Hematopoietic multipotent progenitor cell treated with erythropoietin and hydrocortisone succinate and interleukin-3 and kit ligand, for 17 days (in vitro differentiated cells): ENCODE results near the gene SCUBE1.

Source experiments
- DNase-seq: peaks from one replicate; pipeline ENCODE4 v3.0.0-alpha.2; 2015; ENCODE audit warnings: low spot score

The SCUBE1 gene

DNA sequence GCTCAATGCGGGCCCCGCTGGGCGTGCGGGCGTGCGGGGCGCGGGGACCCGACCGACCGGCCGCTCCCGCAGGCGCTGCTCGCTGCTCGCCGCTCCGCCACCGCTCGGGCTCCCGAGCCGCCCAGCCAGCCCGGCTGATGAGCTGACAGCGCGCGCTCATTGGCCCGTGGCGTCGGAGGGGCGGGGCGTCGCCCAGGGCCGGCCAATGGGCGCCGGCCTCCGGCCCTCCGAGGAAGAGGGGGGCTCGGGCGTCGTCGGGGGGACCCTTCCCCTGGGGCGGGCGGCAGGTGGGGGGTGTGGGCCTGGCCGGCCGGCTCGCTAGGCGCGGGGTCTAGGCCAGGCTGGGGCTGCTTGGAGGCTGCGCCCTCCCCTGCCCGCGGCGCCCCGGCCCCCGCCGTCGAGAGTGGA, at the start of gene SCUBE1:
Gene SCUBE1, minus strand, starts transcription at position 111 of the 408 bp plus-strand sequence. CDS start 111 bp downstream, outside the sequence.
- no peak for DNase-seq

DNA sequence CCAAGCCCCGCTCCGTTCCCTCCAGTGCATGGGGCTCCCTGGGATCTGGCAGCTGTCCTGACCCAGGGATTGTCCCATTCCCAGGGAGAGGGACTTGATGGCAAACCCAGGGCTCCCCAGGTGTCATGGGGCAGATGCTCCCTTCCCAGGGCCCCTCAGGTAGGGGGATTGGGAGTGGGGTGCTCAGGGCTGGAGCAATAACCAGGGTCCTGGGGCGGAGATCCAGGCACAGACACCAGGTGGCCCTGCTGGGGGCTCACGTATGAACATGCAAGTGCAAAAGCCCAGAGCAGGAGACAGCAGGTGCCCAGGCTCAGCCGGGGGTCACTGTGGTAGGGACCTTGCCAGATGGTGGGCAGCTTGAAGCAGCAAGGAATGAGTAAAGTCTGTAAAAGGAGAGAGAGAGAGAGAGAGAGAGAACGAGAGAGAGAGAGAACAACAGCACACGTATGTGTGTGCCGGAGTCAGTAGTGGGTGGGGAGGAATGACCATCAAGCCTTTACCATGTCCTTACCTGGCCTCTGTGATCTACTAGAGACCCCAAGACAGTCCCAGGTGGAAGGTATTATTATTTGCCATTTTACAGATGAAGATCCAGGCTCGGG, 49.3 kb upstream of the SCUBE1 start:
- no peak for DNase-seq

DNA sequence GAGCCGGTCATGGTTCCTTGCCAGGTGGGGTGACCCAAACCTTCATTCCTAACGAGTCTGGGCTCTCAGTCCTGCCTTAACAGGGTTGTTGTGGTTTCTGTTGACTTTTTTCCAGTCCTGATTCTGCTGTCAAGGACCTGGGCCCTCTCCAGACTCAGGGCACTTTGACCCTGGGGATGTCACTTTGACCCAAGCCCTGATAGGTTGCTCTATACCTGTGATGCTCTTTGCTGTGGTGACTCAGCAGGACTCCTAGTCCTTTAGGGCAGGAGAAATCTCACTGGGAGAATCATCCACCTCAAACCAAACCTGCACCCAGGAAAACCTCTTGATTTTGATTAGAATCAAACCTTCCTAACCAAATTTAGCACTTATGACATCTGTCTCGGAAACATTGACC, 48.1 kb upstream of the SCUBE1 start:
- no peak for DNase-seq

DNA sequence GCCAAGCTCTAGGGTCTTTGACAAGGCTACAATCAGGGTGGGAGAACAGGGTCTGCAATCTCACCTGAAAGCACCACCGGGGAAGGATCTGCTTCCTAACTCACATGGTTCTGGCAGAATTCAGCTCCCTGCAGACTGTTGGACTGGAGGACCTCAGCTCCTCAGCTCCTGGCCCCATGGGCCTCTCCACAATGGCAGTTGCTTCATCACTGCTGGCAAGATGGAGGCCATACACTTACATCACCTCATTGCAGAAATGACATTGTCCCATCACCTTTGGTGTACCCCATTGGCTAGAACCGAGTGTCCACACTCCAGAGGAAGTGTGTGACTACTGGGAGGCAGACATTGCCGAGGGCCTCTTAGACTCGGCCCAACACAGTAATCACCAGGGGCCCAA, 47.7 kb upstream of the SCUBE1 start:
- DNase-seq: no peak

DNA sequence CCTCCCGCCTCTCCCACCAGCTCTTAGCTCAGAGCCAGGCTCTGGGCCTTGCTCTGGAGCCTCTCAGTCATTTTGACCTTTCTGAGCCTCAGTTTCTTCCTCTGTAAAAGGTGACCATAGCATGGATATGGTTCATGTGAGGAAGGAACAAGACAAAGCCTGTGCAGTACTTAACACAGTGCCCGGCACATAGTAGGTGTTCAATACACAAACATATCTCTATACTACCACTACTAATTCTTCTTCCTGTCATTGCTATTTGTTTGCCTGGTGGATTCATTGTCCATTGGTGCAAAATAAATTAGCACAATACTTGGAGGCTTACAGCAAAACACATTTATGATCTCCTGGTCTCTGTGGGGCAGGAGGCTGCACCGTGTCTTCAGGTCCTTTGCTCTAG, 47.0 kb upstream of the SCUBE1 start:
- DNase-seq: no peak

DNA sequence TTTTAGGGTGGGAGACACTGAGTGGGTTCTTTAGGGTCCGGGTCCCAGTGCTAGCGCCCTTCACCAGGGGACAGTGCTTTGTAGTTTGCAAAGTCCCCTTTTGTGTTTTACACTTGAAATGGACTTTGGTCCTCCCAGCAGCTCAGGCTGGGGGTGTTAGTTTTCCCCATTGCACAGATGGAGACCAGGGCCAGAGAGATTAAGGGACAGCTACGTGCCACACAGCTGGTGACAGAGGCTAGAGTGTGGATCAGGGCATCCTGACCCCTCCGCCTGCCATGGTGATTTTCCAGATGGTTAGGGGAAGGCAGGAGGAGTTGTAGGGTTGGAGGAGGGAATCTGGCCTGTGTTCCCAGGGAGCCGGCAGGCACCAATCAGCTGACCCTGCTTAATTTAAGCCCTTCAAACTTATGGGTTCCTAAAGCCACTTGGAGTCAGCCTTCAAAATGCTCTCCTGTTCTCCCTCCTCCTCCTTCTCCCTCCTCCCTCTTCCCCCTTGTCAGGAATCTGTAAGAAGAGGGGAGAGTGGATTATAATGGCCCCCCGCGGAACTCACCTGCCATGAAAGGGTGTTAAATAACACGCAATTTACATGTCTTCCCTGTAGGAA, 46.2 kb upstream of the SCUBE1 start:
- DNase-seq: no peak

DNA sequence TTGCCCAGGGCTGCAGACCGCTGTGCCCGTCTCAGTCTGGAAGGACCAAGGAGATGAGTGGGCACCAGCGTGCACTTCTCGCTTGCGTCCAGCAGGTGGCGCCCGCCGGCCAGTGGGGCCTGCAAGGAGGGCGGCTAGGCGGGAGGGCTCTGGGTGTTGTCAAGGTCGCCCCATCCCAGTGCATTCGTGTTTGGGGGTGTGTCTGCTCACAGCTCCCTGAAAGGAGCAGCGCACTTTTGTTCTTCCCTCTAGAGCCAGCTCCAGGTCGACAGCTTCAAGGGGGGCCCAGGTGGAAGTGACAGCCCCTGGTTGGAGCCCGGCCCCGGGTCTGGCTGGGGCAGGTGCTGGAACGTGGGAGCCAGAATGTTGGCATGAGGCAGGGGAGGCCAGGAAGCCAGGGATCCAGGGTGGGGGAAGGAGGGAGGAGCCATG, 45.3 kb upstream of the SCUBE1 start:
- peak; percentile 62 for DNase-seq

DNA sequence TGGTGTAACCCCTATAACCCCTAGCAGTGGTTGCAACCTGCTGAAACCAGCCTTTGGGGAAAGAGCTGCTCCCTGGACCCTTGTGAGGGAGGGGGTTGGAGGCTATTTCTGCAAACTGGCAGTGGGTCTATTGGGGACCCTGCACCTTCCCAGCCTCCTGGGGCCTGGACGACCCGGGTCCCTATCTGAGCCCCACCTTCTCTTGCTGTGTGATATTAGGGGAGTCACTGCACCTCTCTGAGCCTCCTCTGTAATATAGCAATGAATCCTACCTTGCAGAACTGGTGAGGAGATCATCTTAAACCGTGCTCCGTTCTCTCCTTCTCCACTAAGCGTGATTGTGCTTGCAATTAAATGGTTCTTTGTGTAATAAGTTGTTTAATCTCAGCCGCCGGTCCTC, 44.6 kb upstream of the SCUBE1 start:
- no peak for DNase-seq

DNA sequence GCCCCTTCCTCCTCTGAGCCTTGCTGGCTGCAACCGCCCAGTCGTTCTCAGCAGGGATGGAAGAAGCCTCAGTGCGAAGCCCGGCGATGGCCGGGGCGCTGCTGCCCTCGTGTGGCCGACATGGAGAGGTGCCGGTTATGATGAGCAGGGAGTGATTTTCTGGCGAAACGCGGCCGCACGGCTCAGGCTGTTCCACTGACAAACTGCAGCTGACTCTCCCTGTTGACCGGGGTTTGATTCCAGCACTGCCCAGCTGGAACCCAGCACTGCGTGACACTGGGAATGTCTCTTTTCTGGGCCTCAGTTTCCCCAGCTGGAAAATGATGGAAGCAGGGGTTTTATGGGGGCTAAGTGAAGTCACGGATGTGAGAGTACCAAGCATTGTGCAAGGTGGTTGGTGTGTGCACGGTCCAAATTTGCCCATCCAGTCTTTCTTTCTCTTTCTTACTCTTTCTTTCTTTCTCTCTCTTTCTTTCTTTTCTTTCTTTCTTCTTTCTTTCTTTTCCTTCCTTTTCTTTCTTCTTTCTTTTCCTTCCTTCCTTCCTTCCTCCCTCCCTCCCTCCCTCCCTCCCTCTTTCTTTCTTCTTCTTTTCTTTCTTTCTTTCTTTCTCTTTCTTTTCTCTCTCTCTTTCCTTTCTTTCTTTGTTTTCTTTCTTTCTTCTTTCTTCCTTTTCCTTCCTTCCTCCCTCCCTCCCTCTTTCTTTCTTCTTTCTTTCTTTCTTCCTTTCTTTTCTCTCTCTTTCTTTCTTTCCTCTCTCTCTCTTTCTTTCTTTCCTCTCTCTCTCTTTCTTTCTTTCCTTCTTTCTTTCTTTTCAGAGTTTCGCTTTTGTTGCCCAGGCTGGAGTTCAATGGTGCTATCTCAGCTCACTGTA, 42.8 kb upstream of the SCUBE1 start:
- DNase-seq: peak; percentile 65

DNA sequence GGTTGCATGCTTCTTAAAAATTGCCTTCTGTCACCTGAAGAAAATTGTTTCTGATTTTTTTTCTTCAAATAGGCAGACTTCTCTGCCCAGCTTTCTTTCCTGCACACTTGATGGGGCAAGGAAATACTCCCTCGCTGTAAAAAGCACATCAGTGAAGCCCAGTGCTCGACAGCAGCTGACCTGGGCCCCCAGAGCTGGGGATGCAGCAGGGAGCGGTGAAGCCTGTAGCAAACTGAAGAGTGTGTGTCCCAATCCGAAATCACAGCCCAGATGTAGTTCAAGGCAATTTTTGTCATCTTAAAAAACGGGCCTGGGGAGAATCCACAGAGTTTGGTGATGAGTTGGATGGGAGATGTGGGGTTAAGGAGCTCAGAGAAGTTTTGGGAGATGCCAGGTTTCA, 41.7 kb upstream of the SCUBE1 start:
- DNase-seq: no peak

DNA sequence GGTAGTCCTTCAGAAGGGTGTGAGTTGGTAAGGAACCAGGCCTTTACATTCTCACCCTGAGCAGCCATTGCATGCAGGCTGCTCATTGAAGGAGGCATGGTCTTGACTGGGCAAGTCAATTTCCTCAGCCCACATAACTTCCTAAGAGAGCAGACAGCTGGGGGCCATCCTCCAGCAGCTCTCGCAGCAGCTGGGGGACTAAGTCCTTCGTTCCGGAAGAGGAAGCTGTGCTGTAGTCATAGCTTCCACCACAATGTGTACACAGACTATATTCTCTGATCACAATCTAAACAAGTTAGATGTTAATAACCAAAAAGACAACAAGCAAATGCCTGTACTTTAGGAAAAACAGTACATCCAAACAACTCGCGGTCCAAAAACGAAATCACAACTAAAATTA, 38.5 kb upstream of the SCUBE1 start:
- DNase-seq: no peak

DNA sequence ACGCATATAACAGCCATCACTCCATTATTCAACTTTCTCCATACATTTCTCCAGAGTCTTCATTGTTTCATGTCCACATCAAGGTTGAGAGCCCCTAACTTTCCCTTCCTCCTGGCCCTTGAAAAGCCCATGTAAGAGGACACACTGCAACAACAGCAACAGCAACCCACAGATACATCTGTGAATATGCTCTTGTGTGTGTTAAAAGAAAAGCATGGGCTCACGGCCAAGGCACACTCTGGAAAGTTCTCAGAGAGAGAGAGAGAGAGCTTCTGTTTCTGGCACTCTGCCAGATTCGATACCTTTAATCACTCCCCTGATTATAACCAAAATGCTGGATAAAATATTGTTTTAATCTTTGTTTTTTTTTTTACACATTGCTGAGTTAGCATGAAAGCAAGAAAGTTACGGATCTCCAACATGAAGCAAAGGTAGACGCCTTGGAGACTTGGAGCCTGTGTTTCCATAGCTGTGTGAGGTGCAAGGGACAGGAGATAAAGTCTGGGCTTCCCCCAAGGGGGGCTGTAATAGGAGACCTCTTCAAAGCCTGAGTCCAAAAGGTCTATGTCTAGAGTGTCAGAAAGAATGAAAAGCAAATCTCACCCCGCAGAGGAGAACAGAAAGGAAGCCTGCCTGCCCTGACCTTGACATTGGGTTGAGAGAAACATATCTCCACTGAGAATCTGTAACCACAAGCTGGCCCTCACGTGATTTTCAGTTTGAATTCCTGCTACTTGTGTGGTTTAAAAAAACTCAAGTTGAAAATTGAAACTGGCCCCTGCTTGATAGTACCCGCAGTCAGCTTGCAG, 34.9 kb upstream of the SCUBE1 start:
- no peak for DNase-seq

DNA sequence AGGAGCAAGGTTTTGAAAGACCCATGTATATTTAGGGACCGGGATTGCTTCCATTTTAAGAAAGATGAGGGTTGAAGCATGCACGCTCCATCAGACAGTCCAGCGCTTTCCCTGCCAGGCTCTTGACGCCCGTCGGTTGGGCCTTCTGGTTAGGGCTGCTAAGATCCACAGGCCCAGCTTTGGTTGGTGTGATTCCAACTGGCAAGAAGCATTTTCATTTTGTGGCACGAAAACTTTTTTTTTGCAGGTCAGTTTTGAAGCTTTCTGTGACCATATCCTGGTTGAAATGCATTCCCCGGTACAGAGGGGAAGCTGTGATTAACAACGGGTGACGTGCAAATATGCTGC, 34.4 kb upstream of the SCUBE1 start:
- no peak for DNase-seq

DNA sequence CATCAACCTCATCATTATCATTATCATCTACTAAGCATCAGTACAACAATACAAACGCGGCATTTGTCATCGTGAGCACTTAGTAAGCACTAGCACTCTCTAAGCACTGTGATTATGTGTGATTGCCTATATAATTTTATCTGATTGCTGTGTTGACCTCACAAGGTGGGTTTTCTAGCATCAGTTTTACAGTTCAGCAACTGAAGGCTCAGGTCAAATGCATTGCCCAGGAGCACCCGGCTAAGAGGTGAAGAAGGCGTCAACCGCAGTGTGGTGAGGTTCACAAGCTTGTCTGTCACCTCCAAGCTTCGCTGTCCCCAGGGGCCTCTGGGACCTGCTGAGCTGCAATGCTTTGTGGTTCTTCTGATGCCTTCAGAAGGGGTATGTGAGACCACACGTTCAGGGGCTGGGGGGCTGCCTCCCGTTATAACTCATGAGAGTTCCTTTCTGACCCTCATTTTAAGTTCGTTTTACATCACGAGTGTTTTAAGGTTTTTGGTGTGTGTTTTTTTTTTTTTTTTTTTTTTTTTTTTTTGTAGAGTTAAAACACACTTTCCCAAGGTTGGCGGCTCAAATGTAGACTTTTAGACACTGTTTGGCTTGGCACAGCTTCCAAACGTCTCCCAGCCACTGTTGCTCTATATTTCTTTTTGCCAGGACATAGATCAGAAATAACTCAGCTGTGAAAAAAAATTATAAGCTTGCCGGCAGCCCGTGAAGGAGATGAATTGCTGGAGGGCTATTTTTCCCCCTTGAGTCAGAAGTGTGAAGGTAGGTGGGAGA, 33.8 kb upstream of the SCUBE1 start:
- no peak for DNase-seq

DNA sequence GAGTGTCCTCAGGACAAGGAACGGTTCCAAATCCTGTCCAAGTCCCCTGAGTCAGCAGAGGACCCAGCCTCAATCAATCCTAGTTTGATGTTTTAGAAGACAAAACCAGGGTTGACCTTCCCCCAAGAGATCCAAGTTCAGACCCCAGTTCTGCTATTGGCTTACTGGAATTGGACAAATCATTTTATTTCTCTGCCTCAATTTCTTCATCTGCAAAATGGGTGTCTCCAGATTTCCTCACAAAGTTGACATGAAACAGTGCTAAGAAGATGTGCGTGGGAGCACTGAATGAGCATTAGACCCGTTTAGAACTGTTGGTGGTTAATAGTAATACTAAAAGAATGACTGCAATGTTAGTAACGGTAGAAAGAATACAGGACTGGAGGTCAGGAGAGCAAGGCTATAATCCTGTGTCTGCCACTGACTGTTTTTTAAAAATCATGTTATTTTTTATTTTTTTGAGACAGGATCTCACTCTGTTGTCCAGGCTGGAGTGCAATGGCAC, 32.8 kb upstream of the SCUBE1 start:
- DNase-seq: no peak

DNA sequence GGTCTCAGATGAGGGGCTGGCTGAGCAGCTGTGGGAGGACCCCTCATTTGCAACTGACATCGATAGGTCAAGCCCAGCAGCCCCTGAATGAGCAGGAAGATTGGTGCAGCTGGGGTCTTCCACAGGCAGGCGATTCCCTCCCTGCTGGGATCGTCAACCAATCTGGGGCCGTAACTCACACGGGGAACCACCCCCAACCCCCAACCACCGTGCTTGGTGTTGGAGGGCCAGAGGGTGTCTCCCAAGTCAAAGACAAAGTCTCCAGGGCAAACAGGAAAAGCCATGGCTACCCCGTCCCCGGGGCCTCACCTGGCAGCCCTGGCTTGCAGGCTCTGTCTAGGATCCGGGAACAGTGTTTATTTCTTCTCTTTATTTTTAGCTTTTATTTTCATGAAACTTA, 26.9 kb upstream of the SCUBE1 start:
- DNase-seq: no peak

DNA sequence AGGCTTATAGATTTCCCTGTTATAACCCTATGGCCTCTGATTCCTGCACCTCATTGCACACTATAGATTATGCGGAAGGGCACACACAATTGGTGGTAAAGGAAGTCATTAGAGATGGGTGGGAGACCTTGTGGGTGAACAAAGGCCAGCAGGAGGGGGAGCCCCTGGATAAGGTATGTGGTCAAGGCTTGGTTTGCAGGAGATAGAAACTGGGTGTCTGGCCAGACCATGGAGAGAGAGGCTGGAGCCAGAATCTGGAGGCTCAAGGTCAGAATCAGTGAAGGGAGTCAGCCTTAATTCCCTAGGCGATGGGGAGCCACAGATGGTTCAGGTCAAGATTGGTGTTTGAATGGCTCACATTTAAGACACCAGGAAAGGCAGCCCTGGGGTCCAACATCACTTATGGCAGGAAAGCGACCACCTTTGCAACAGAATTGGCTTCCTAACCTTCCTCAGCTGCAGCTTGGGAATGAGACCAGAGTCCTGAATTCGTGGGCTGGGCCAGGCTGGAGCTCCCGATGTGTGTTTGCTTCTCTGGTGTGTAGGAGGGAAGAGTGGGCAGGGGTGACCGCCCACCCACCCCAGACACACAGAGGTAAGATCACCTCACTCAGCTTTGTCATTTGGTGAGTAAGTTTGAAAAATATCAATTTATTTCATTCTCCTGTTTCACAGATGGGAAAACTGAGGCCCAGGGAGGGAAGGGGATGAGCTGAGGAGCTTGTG, 22.7 kb upstream of the SCUBE1 start:
- no peak for DNase-seq

DNA sequence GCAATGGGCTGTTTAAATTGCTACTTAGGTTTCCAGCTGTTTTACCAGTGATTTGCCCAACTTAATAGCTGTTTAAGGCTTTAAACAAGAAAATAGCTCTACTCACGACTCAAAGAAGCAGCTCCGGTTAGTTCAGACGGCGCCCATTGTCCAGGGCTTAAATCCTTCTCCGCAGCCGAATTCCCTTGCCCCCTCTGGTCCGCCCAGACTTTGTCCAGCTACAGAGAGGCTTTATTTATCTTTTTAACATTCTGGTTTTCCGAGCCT, 20.9 kb upstream of the SCUBE1 start:
- DNase-seq: no peak

DNA sequence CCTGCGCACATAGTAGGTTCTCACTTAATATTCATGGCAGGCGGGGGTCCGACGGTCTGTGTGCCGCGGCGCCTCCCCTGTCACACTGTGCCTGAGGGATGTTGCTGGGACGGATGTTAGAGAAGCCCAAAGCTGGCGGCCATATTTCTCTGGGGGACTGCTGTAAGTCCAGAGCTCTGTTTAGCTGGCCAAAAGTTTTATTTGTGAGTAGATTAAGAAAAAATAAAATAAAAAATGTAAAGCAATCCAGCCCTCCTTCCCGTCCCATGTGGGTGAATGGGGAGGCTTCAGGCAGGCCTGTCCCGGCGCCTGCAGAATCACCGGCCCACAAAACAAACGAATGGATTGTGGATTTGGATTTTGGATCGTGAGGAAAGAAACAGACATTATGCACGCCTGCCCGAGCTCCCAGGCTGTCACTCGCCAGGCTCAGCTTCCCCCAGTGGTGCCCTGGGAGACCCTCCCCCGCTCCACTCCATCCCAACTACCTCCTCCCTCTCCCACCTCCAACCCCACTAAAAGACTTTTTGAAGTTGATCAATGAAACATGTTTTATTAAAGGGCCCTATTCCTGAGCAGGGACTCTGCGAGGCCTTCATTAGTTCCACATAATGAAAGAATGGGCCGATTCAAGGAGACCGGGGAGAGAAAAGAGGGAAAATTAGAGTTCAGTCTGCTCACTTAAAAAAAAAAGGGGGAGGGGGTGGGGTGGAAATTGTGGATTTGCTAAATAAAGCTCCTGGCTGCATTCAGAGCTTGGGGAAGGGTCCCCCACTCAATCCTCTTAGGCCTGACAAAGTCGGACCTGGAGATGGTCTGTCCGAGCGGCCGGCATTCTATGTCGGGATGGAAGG, 20.4 kb upstream of the SCUBE1 start:
- no peak for DNase-seq

DNA sequence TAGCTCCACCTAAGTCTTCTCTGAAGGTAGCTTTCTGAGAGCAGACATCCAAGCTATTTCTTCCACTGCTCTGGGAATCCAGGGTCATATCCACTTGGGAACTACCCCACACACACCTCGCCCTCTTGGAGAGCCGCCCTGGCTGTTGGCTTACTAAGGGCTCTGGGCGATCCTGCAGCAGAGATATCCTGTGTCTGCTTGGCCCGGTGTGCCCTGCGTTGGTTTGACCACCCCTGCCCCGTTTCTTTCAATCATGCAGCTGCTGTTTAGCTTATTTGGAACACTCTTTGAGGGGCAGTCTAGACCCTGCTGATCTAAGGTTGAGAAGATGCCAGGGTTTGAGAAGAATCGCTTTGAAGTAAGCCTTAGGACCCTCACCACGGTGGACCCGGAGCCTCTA, 17.4 kb upstream of the SCUBE1 start:
- no peak for DNase-seq
